ENCODE results near the gene ERF. TPM values are rescaled to one million over a fixed set of nuclear protein-coding genes. Genes with fewer than 3 reads are reported as not detected.

ERF gene
- total and polyA plus RNA-seq, 2 experiments from 2014 or later = 24.7 to 29.6 TPM

DNA sequence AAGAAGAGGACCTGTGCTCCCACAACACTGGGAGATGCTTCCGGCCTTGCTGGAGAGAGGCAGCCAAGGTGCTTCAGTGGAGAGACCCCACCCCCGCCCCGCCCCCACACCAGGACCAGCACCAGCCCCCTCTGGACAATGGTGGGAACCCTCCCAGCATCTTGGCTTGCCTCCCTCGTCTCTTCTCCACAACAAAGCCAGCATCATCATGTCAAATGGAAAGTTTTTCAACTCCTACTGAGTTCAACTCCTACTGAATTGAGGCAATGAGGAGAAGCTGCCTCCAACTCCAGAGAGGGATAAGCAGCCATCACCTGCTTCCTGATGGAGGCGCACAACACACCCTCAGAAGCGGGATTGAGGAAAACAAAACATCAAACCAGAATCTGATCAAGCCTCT lies 50.3 kb downstream of the ERF start:
- Histone ChIP-seq H3K9me2 (ENCODE audit: insufficient read depth) (no peaks in the 10 kb centered on the region), H3K4me1 (ENCODE audit: insufficient read depth) (peaks cover 41% of the 10 kb centered on the region), H3K36me3 (ENCODE audit: low read depth) (peaks cover 10% of the 10 kb centered on the region; the same call in 1 of the 2 replicates), H3K9me3 (ENCODE audit: low read depth) (no peaks in the 10 kb centered on the region), H3K79me2 (ENCODE audit: insufficient read depth) (peaks cover 37% of the 10 kb centered on the region), H3K27ac (peak overlapping the region; percentile 60; the same call in 1 of the 2 replicates), H4K20me1 (ENCODE audit: insufficient read depth) (no peaks in the 10 kb centered on the region; the same call in 1 of the 2 replicates), H2AFZ (no peak overlapping the region), H3F3A (ENCODE audit: insufficient read depth) (peaks cover 25% of the 10 kb centered on the region), H3K4me2 (ENCODE audit: unreplicated experiment) (no peak overlapping the region), H3K9ac (no peak overlapping the region), H3K4me3 (no peak overlapping the region), H3K27me3 (replicated peaks; ENCODE audit: insufficient read depth) (no peaks in the 10 kb centered on the region)
- DNase-seq = no peak
- TF ChIP-seq EZH2 (IDR thresholded peaks at IDR 0.05; ENCODE audit: insufficient read depth, poor library complexity, severe bottlenecking) (no peak), EZH2phosphoT487 (IDR thresholded peaks at IDR 0.05; ENCODE audit: insufficient read depth, low read depth) (no peak)
- WGBS, 2 experiments (ENCODE audit: low coverage in 1 of 2, low lambda C conversion rate in 2 of 2, missing lambda C conversion rate in 2 of 2) = 71 to 76% methylated on average over 5 to 6 of the region's 6 CpGs
- in situ Hi-C loops (cut with MboI) = no loop called here

- no peak for DNase-seq
- Histone ChIP-seq H3K27me3 (replicated peaks; ENCODE audit: insufficient read depth) (no peaks in the 10 kb centered on the region), H3K4me1 (ENCODE audit: insufficient read depth) (peaks cover 41% of the 10 kb centered on the region), H3K9me3 (ENCODE audit: low read depth) (no peaks in the 10 kb centered on the region), H3K9me2 (ENCODE audit: insufficient read depth) (no peaks in the 10 kb centered on the region), H3F3A (ENCODE audit: insufficient read depth) (peaks cover 25% of the 10 kb centered on the region), H3K4me3 (no peak overlapping the region), H3K27ac (no peak overlapping the region), H2AFZ (no peak overlapping the region), H4K20me1 (ENCODE audit: insufficient read depth) (no peaks in the 10 kb centered on the region; the same call in 1 of the 2 replicates), H3K36me3 (ENCODE audit: low read depth) (peaks cover 9% of the 10 kb centered on the region; the same call in 1 of the 2 replicates), H3K79me2 (ENCODE audit: insufficient read depth) (peaks cover 37% of the 10 kb centered on the region), H3K9ac (no peak overlapping the region), H3K4me2 (ENCODE audit: unreplicated experiment) (no peak overlapping the region)
- WGBS, 2 experiments (ENCODE audit: low coverage in 1 of 2, low lambda C conversion rate in 2 of 2, missing lambda C conversion rate in 2 of 2) = 90 to 100% methylated on average over 2 of the region's 2 CpGs
- TF ChIP-seq EZH2 (IDR thresholded peaks at IDR 0.05; ENCODE audit: insufficient read depth, poor library complexity, severe bottlenecking) = no peak
- TF ChIP-seq EZH2phosphoT487 (IDR thresholded peaks at IDR 0.05; ENCODE audit: insufficient read depth, low read depth) = no peak
- in situ Hi-C loops (cut with MboI) = no loop called here
These were observed 51.2 kb downstream of the ERF start for GRCh38 chr19:42203700-42204099.

- no peaks in the 10 kb centered on the region; the same call in 1 of the 2 replicates for H4K20me1 ChIP-seq (ENCODE audit: insufficient read depth)
- H3K4me2 ChIP-seq (ENCODE audit: unreplicated experiment) = no peak overlapping the region
- peaks cover 11% of the 10 kb centered on the region; the same call in 1 of the 2 replicates for H3K36me3 ChIP-seq (ENCODE audit: low read depth)
- H3K9me2 ChIP-seq (ENCODE audit: insufficient read depth) = no peaks in the 10 kb centered on the region
- H3K27me3 ChIP-seq (replicated peaks; ENCODE audit: insufficient read depth) = no peaks in the 10 kb centered on the region
- no peaks in the 10 kb centered on the region for H3K9me3 ChIP-seq (ENCODE audit: low read depth)
- H3K27ac ChIP-seq = no peak overlapping the region
- peaks cover 37% of the 10 kb centered on the region for H3K79me2 ChIP-seq (ENCODE audit: insufficient read depth)
- H3K4me1 ChIP-seq (ENCODE audit: insufficient read depth) = peaks cover 29% of the 10 kb centered on the region
- DNase-seq = no peak
- H3F3A ChIP-seq (ENCODE audit: insufficient read depth) = peaks cover 23% of the 10 kb centered on the region
- H3K4me3 ChIP-seq = no peak overlapping the region
- no peak overlapping the region for H2AFZ ChIP-seq
- no peak overlapping the region for H3K9ac ChIP-seq
- in situ Hi-C loops (cut with MboI) = no loop called here
- no peak for TF ChIP-seq EZH2 (IDR thresholded peaks at IDR 0.05; ENCODE audit: insufficient read depth, poor library complexity, severe bottlenecking)
- TF ChIP-seq EZH2phosphoT487 (IDR thresholded peaks at IDR 0.05; ENCODE audit: insufficient read depth, low read depth) = no peak
- WGBS, 2 experiments (ENCODE audit: low coverage in 1 of 2, low lambda C conversion rate in 2 of 2, missing lambda C conversion rate in 2 of 2) = 88 to 89% methylated on average over 5 of the region's 5 CpGs
These were observed 52.5 kb downstream of the ERF start for GRCh38 chr19:42202290-42202880.

GRCh38 chr19:42201489-42202289 lies 53.2 kb downstream of the ERF start:
- peaks cover 18% of the 10 kb centered on the region for H3F3A ChIP-seq (ENCODE audit: insufficient read depth)
- H3K4me2 ChIP-seq (ENCODE audit: unreplicated experiment) = no peak overlapping the region
- in situ Hi-C loops (cut with MboI) = no loop called here
- no peak overlapping the region for H2AFZ ChIP-seq
- no peaks in the 10 kb centered on the region for H3K9me3 ChIP-seq (ENCODE audit: low read depth)
- no peak overlapping the region for H3K27ac ChIP-seq
- H4K20me1 ChIP-seq (ENCODE audit: insufficient read depth) = no peaks in the 10 kb centered on the region; the same call in 1 of the 2 replicates
- H3K79me2 ChIP-seq (ENCODE audit: insufficient read depth) = peaks cover 37% of the 10 kb centered on the region
- H3K9me2 ChIP-seq (ENCODE audit: insufficient read depth) = no peaks in the 10 kb centered on the region
- H3K4me1 ChIP-seq (ENCODE audit: insufficient read depth) = peaks cover 22% of the 10 kb centered on the region
- TF ChIP-seq EZH2 (IDR thresholded peaks at IDR 0.05; ENCODE audit: insufficient read depth, poor library complexity, severe bottlenecking) (no peak), EZH2phosphoT487 (IDR thresholded peaks at IDR 0.05; ENCODE audit: insufficient read depth, low read depth) (no peak)
- no peak overlapping the region for H3K4me3 ChIP-seq
- no peak for DNase-seq
- 84 to 86% methylated on average over 6 of the region's 6 CpGs for WGBS, 2 experiments (ENCODE audit: low coverage in 1 of 2, low lambda C conversion rate in 2 of 2, missing lambda C conversion rate in 2 of 2)
- no peak overlapping the region for H3K9ac ChIP-seq
- H3K36me3 ChIP-seq (ENCODE audit: low read depth) = peaks cover 11% of the 10 kb centered on the region; the same call in 1 of the 2 replicates
- no peaks in the 10 kb centered on the region for H3K27me3 ChIP-seq (replicated peaks; ENCODE audit: insufficient read depth)

Data from GM23248 (cell line).